ENCODE measurements around the gene NCSTN. TPM values are rescaled to one million over a fixed set of nuclear protein-coding genes. Genes with fewer than 3 reads are reported as not detected.

NCSTN gene
- total RNA-seq, 1 experiment from 2014 or later: 125 TPM

GRCh38 chr1:160361199-160361598 is 18.0 kb downstream of the NCSTN start:
- Mint-ChIP-seq H3K27ac (ENCODE audit: low read depth, unreplicated experiment) (no peak overlapping the region), H3K9me3 (ENCODE audit: unreplicated experiment) (no peaks in the 10 kb centered on the region), H3K4me3 (ENCODE audit: unreplicated experiment) (no peak overlapping the region), H3K27me3 (ENCODE audit: insufficient read depth, unreplicated experiment) (no peaks in the 10 kb centered on the region), H3K36me3 (ENCODE audit: insufficient read depth, unreplicated experiment) (peaks cover 51% of the 10 kb centered on the region), H3K4me1 (ENCODE audit: insufficient read depth, unreplicated experiment) (peaks cover 5% of the 10 kb centered on the region)
- BruUV-seq (replicated peaks): no TSS peak
- ChIA-PET POLR2A (no interaction called here), CTCF (interaction anchor here (0.8 to 9.5 kb wide), 4 partner anchors 15 to 401 kb away, joined by 3 to 122 read pairs (median 4); no protein-coding TSS in a partner anchor)
- no peak for DNase-seq (ENCODE audit: unreplicated experiment)
- TF ChIP-seq CTCF (IDR thresholded peaks at IDR 0.05; ENCODE audit: unreplicated experiment): no peak
- intact Hi-C loops (cut with micrococcal nuclease): no loop called here

GRCh38 chr1:160361814-160362167 is 18.6 kb downstream of the NCSTN start:
- Mint-ChIP-seq H3K27ac (ENCODE audit: low read depth, unreplicated experiment) (no peak overlapping the region), H3K4me3 (ENCODE audit: unreplicated experiment) (no peak overlapping the region), H3K9me3 (ENCODE audit: unreplicated experiment) (no peaks in the 10 kb centered on the region), H3K27me3 (ENCODE audit: insufficient read depth, unreplicated experiment) (no peaks in the 10 kb centered on the region), H3K36me3 (ENCODE audit: insufficient read depth, unreplicated experiment) (peaks cover 45% of the 10 kb centered on the region), H3K4me1 (ENCODE audit: insufficient read depth, unreplicated experiment) (peaks cover 5% of the 10 kb centered on the region)
- ChIA-PET CTCF (interaction anchor here (0.6 to 9.5 kb wide), 6 partner anchors 7 to 401 kb away, joined by 3 to 122 read pairs (median 4); no protein-coding TSS in a partner anchor), POLR2A (interaction anchor here (1.1 to 1.5 kb wide), 2 partner anchors 10 to 17 kb away, joined by 3 to 5 read pairs; no protein-coding TSS in a partner anchor)
- intact Hi-C loops (cut with micrococcal nuclease): no loop called here
- no TSS peak for BruUV-seq (replicated peaks)
- TF ChIP-seq CTCF (IDR thresholded peaks at IDR 0.05; ENCODE audit: unreplicated experiment): no peak
- DNase-seq (ENCODE audit: unreplicated experiment): no peak

GRCh38 chr1:160362168-160362957 is 19.2 kb downstream of the NCSTN start:
- Mint-ChIP-seq H3K4me3 (ENCODE audit: unreplicated experiment) (no peak overlapping the region), H3K27me3 (ENCODE audit: insufficient read depth, unreplicated experiment) (peaks cover 4% of the 10 kb centered on the region), H3K9me3 (ENCODE audit: unreplicated experiment) (no peaks in the 10 kb centered on the region), H3K27ac (ENCODE audit: low read depth, unreplicated experiment) (peak overlapping the region; percentile 26), H3K4me1 (ENCODE audit: insufficient read depth, unreplicated experiment) (peaks cover 5% of the 10 kb centered on the region), H3K36me3 (ENCODE audit: insufficient read depth, unreplicated experiment) (peaks cover 39% of the 10 kb centered on the region)
- no peak for TF ChIP-seq CTCF (IDR thresholded peaks at IDR 0.05; ENCODE audit: unreplicated experiment)
- ChIA-PET POLR2A (interaction anchor here (1.1 to 1.5 kb wide), 2 partner anchors 10 to 18 kb away, joined by 3 to 5 read pairs; no protein-coding TSS in a partner anchor), CTCF (interaction anchor here (0.6 to 9.5 kb wide), 9 partner anchors 8 to 245 kb away, joined by 3 to 122 read pairs (median 4); no protein-coding TSS in a partner anchor)
- no peak for DNase-seq (ENCODE audit: unreplicated experiment)
- intact Hi-C loops (cut with micrococcal nuclease): no loop called here
- BruUV-seq (replicated peaks): no TSS peak

GRCh38 chr1:160363010-160363409 is 19.8 kb downstream of the NCSTN start:
- Mint-ChIP-seq H3K27me3 (ENCODE audit: insufficient read depth, unreplicated experiment) (peaks cover 10% of the 10 kb centered on the region), H3K9me3 (ENCODE audit: unreplicated experiment) (no peaks in the 10 kb centered on the region), H3K4me1 (ENCODE audit: insufficient read depth, unreplicated experiment) (peaks cover 5% of the 10 kb centered on the region), H3K27ac (ENCODE audit: low read depth, unreplicated experiment) (no peak overlapping the region), H3K36me3 (ENCODE audit: insufficient read depth, unreplicated experiment) (peaks cover 33% of the 10 kb centered on the region), H3K4me3 (ENCODE audit: unreplicated experiment) (no peak overlapping the region)
- POLR2A ChIA-PET: interaction anchor here (0.5 to 1.5 kb wide), 2 partner anchors 19 to 1177 kb away, joined by 4 to 5 read pairs; no protein-coding TSS in a partner anchor
- intact Hi-C loops (cut with micrococcal nuclease): no loop called here
- TF ChIP-seq CTCF (IDR thresholded peaks at IDR 0.05; ENCODE audit: unreplicated experiment): no peak
- DNase-seq (ENCODE audit: unreplicated experiment): no peak
- BruUV-seq (replicated peaks): no TSS peak
- CTCF ChIA-PET: interaction anchor here (0.8 to 9.5 kb wide), 6 partner anchors 8 to 244 kb away, joined by 3 to 122 read pairs (median 4); no protein-coding TSS in a partner anchor
